Measurements from ENCODE around the gene TMEM256. TPM values are rescaled to one million over a fixed set of nuclear protein-coding genes. Genes with fewer than 3 reads are reported as not detected.

Gene TMEM256
- total RNA-seq, 1 experiment from 2014 or later = 57.6 TPM

- BruUV-seq (replicated peaks) = no TSS peak
- Histone ChIP-seq H3K36me3 (ENCODE audit: insufficient read depth, low read length, poor library complexity, severe bottlenecking) (no peaks in the 10 kb centered on the region), H3K4me3 (ENCODE audit: low read depth, low read length, poor library complexity, severe bottlenecking) (peak overlapping the region; percentile 44), H3K27ac (ENCODE audit: low read depth, low read length, poor library complexity, severe bottlenecking) (no peak overlapping the region), H3K9me3 (ENCODE audit: low read depth, low read length, poor library complexity, severe bottlenecking) (no peaks in the 10 kb centered on the region), H3K27me3 (replicated peaks; ENCODE audit: insufficient read depth, low read depth, low read length, poor library complexity) (no peaks in the 10 kb centered on the region), H3K4me1 (ENCODE audit: insufficient read depth, low read length, poor library complexity, severe bottlenecking) (no peaks in the 10 kb centered on the region)
- CTCF ChIA-PET = no interaction called here
- no peak for TF ChIP-seq EZH2 (IDR thresholded peaks at IDR 0.05; ENCODE audit: borderline replicate concordance, low read depth, low read length, poor library complexity, severe bottlenecking)
- TF ChIP-seq, protein P1, sequence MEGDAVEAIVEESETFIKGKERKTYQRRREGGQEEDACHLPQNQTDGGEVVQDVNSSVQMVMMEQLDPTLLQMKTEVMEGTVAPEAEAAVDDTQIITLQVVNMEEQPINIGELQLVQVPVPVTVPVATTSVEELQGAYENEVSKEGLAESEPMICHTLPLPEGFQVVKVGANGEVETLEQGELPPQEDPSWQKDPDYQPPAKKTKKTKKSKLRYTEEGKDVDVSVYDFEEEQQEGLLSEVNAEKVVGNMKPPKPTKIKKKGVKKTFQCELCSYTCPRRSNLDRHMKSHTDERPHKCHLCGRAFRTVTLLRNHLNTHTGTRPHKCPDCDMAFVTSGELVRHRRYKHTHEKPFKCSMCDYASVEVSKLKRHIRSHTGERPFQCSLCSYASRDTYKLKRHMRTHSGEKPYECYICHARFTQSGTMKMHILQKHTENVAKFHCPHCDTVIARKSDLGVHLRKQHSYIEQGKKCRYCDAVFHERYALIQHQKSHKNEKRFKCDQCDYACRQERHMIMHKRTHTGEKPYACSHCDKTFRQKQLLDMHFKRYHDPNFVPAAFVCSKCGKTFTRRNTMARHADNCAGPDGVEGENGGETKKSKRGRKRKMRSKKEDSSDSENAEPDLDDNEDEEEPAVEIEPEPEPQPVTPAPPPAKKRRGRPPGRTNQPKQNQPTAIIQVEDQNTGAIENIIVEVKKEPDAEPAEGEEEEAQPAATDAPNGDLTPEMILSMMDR (conservative IDR thresholded peaks at IDR 0.05; ENCODE audit: low read depth, low read length) = no peak
- POLR2A ChIA-PET (ENCODE audit: low non-redundant PET) = no interaction called here
- no peak for DNase-seq (ENCODE audit: low spot score)
- intact Hi-C loops (cut with micrococcal nuclease; ENCODE audit: unreplicated experiment) = no loop called here
These were observed 19.3 kb downstream of the TMEM256 start for GRCh38 chr17:7384489-7385081.

GRCh38 chr17:7383742-7384488, 20.0 kb downstream of the TMEM256 start:
- Histone ChIP-seq H3K27me3 (replicated peaks; ENCODE audit: insufficient read depth, low read depth, low read length, poor library complexity) (no peaks in the 10 kb centered on the region), H3K9me3 (ENCODE audit: low read depth, low read length, poor library complexity, severe bottlenecking) (no peaks in the 10 kb centered on the region), H3K4me1 (ENCODE audit: insufficient read depth, low read length, poor library complexity, severe bottlenecking) (no peaks in the 10 kb centered on the region), H3K4me3 (ENCODE audit: low read depth, low read length, poor library complexity, severe bottlenecking) (peak overlapping the region; percentile 44), H3K36me3 (ENCODE audit: insufficient read depth, low read length, poor library complexity, severe bottlenecking) (no peaks in the 10 kb centered on the region), H3K27ac (ENCODE audit: low read depth, low read length, poor library complexity, severe bottlenecking) (no peak overlapping the region)
- POLR2A ChIA-PET (ENCODE audit: low non-redundant PET) = no interaction called here
- intact Hi-C loops (cut with micrococcal nuclease; ENCODE audit: unreplicated experiment) = no loop called here
- BruUV-seq (replicated peaks) = no TSS peak
- DNase-seq (ENCODE audit: low spot score) = peak; percentile 74
- CTCF ChIA-PET = no interaction called here
- no peak for TF ChIP-seq EZH2 (IDR thresholded peaks at IDR 0.05; ENCODE audit: borderline replicate concordance, low read depth, low read length, poor library complexity, severe bottlenecking)
- TF ChIP-seq, protein P1 (conservative IDR thresholded peaks at IDR 0.05; ENCODE audit: low read depth, low read length) = no peak

DNA sequence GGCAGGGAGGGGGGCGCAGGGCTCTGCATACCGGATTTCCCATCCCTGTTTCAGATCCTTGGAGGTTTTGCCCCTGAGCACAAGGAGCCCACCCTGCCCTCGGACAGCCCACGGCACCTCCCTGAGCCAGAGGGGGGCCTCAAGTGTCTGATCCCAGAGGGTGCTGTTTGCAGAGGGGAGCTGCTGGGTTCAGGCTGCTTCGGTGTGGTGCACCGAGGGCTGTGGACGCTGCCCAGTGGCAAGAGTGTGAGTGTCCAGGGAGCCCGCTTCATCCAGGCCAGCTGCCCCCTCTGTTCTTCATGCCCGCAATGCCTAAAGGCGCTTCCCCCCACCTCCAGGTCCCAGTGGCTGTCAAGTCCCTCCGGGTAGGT, 20.5 kb downstream of the TMEM256 start:
- intact Hi-C loops (cut with micrococcal nuclease; ENCODE audit: unreplicated experiment) = no loop called here

More for the DNA sequence above, 20.5 kb downstream of the TMEM256 start:
- no peaks in the 10 kb centered on the region for H3K36me3 ChIP-seq (ENCODE audit: insufficient read depth, low read length, poor library complexity, severe bottlenecking)
- no peaks in the 10 kb centered on the region for H3K27me3 ChIP-seq (replicated peaks; ENCODE audit: insufficient read depth, low read depth, low read length, poor library complexity)
- ChIA-PET CTCF (no interaction called here), POLR2A (ENCODE audit: low non-redundant PET) (no interaction called here)
- no peak overlapping the region for H3K27ac ChIP-seq (ENCODE audit: low read depth, low read length, poor library complexity, severe bottlenecking)
- BruUV-seq (replicated peaks) = no TSS peak
- TF ChIP-seq, protein P1 (conservative IDR thresholded peaks at IDR 0.05; ENCODE audit: low read depth, low read length) = no peak
- no peak for TF ChIP-seq EZH2 (IDR thresholded peaks at IDR 0.05; ENCODE audit: borderline replicate concordance, low read depth, low read length, poor library complexity, severe bottlenecking)
- no peaks in the 10 kb centered on the region for H3K9me3 ChIP-seq (ENCODE audit: low read depth, low read length, poor library complexity, severe bottlenecking)
- no peak for DNase-seq (ENCODE audit: low spot score)
- H3K4me3 ChIP-seq (ENCODE audit: low read depth, low read length, poor library complexity, severe bottlenecking) = peak overlapping the region; percentile 44
- H3K4me1 ChIP-seq (ENCODE audit: insufficient read depth, low read length, poor library complexity, severe bottlenecking) = no peaks in the 10 kb centered on the region

Data from A673 (cell line).